ENCODE results near the gene CACNB1.

CACNB1 gene

DNA sequence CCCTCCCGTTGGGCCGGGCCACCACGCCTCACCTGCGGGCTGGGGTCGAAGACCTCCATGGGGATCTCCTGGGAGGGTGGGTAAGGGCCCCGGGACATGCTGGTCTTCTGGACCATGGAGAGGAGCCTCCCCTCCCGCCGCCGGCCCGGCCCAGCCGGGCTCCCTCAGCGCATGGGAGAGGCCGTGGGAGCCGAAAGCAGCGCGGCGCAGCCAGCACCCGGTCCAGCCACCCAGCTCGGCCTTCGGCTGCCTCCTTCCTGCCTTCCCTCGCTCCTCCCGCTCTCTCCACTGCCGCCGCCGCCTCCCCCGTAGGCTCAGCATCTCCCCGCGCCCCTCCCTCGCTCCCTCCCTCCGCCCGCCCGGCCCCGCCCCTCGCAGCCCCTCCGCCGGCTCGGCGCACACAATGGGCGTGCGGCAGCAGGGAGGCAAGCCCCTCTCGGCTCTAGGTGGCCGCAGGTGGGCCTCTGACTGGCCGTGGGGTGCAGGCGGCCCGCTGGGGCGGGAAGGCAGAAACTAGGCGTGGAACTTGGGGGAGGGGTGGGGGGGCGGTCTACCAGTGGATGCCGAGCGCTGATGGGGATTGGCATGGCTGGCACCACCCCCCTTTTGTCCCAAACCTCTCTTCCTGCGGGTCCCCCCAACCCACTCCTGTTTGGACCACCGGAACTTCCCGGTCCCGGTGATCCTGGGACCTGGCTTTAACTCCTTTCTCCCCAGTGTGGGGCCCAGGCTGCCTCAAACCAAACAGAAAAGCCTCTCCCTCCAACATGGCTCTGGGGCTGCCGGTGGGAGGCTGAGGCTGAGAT, at the start of gene CACNB1:
CACNB1 (minus strand) TSS at position 290 of the 806 bp plus-strand sequence; CDS start at position 116, 174 bp downstream.
- Histone ChIP-seq H2AFZ (ENCODE audit: low read length, unreplicated experiment) (peak within 1 kb of the TSS; percentile 61), H3K27ac (ENCODE audit: low read depth, low read length) (no peak within 1 kb of the TSS), H3K27me3 (ENCODE audit: insufficient read depth, low read length) (no peaks in the 10 kb centered on the region), H3K4me1 (ENCODE audit: control insufficient read depth, insufficient read depth, low read length, unreplicated experiment) (peaks cover 37% of the 10 kb centered on the region), H3K79me2 (ENCODE audit: control insufficient read depth, insufficient read depth, low read length, unreplicated experiment) (peaks cover 61% of the 10 kb centered on the region), H3K4me3 (ENCODE audit: low read depth, low read length) (peak within 1 kb of the TSS; percentile 95), H3K36me3 (ENCODE audit: insufficient read depth, low read length) (peaks cover 17% of the 10 kb centered on the region; the same call in 1 of the 2 replicates)

DNA sequence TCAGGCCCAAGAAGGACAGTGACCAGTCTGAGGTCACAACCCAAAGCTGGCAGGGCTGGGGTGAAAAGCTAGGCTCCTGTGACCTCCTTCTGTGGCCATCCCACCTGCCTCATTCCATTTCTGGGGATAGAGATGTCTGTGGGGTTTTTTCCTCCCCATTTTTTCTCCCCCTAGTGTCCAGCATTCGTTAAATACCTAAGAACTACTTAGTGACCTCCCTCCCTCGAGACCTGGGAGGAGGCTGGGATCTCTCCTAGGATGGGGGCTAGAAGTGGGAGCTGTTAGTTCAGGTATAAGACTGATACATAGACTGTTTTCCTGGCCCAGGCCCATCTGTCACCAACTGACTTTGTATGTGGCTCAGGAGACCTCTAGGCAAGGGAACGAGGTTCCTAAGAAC, 48.8 kb upstream of the CACNB1 start:
- no peak overlapping the region for H2AFZ ChIP-seq (ENCODE audit: low read length, unreplicated experiment)
- H3K27ac ChIP-seq (ENCODE audit: low read depth, low read length), result no peak overlapping the region
- H3K4me3 ChIP-seq (ENCODE audit: low read depth, low read length), result no peak overlapping the region

DNA sequence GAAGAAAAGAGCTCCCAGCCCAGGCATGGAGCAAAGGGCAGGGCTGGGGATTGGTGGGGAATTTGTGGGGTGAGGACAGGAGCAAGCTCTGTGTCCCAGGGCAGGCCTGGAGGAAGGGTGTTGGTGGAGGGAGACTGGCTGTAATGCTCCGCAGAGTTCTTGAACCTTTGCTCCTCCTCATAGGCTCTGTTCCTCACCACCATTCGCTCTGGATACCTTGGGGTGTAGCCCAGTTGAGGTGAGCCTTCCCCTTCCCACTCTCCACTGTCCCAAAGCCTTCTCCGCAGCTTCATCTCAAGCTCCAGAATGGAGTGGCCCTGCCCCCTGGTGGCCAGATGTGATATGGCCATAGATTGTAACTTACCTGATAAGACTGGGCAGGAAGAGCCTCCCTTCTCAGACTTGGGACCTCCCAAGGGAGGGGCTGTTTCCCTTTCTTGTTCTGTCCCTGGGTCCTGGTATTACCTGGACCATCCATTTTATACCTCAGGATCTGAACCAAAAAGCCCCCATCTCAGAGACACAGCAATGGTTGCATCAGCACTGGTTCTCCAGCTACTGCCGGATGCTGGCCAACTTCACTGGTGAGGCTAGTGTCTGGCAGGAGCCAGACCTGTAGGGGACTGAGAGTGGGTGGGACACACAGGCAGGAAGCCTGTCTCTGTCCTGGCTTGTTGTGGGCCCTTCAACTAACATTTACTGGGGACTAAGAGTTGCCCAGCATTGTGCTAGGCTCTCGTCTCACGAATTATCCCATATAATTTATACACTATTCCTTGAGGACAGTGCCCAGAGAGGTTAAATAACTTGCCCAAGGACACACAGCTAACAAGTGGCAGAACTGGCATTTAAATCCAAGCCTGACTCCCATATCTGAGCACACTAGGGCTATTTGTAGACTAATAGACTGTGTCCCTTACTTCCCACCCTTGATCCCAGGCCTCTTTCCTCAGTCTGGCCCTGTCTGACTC, 47.4 kb upstream of the CACNB1 start:
- no peak overlapping the region for H3K27ac ChIP-seq (ENCODE audit: low read depth, low read length)
- H3K79me2 ChIP-seq (ENCODE audit: control insufficient read depth, insufficient read depth, low read length, unreplicated experiment), result no peaks in the 10 kb centered on the region
- H2AFZ ChIP-seq (ENCODE audit: low read length, unreplicated experiment), result no peak overlapping the region
- no peaks in the 10 kb centered on the region for H3K27me3 ChIP-seq (ENCODE audit: insufficient read depth, low read length)
- peaks cover 13% of the 10 kb centered on the region for H3K4me1 ChIP-seq (ENCODE audit: control insufficient read depth, insufficient read depth, low read length, unreplicated experiment)
- no peaks in the 10 kb centered on the region for H3K36me3 ChIP-seq (ENCODE audit: insufficient read depth, low read length)
- no peak overlapping the region for H3K4me3 ChIP-seq (ENCODE audit: low read depth, low read length)

More for the DNA sequence above, 48.8 kb upstream of the CACNB1 start:
- Histone ChIP-seq H3K27me3 (ENCODE audit: insufficient read depth, low read length) (no peaks in the 10 kb centered on the region), H3K36me3 (ENCODE audit: insufficient read depth, low read length) (no peaks in the 10 kb centered on the region), H3K4me1 (ENCODE audit: control insufficient read depth, insufficient read depth, low read length, unreplicated experiment) (peaks cover 13% of the 10 kb centered on the region), H3K79me2 (ENCODE audit: control insufficient read depth, insufficient read depth, low read length, unreplicated experiment) (no peaks in the 10 kb centered on the region)

DNA sequence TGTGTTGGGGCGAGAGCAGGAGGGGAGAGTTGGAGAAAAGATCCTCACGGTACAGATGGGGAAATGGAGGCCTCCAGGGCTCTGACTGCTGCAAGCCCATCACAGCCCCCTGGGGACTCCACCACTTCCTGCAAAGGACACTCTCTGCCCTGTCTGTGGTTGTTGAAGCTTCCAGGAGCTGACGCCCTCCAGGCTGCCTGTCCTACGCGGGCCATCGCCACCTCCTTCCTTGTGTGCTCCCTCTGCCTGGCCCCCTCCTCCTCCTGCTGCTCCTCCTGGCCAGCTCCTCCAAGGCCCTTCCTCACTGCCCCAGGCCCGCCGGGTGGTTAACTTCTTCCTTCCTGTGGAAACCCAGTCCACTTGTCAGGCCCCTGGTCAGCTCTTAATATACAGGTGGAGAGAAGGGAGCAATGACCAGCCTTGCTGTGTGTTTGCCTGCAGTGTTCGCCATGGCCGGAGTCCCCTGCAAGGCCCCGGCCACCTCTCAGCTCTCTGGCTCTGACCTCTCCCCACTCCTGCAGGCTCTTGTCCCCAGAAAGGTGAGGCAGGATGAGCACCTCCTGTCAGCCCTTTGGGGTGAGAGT, 46.6 kb upstream of the CACNB1 start:
- no peak overlapping the region for H3K27ac ChIP-seq (ENCODE audit: low read depth, low read length)
- H3K36me3 ChIP-seq (ENCODE audit: insufficient read depth, low read length), result no peaks in the 10 kb centered on the region
- peaks cover 16% of the 10 kb centered on the region for H3K4me1 ChIP-seq (ENCODE audit: control insufficient read depth, insufficient read depth, low read length, unreplicated experiment)
- no peak overlapping the region for H3K4me3 ChIP-seq (ENCODE audit: low read depth, low read length)
- H2AFZ ChIP-seq (ENCODE audit: low read length, unreplicated experiment), result no peak overlapping the region
- no peaks in the 10 kb centered on the region for H3K27me3 ChIP-seq (ENCODE audit: insufficient read depth, low read length)
- no peaks in the 10 kb centered on the region for H3K79me2 ChIP-seq (ENCODE audit: control insufficient read depth, insufficient read depth, low read length, unreplicated experiment)

DNA sequence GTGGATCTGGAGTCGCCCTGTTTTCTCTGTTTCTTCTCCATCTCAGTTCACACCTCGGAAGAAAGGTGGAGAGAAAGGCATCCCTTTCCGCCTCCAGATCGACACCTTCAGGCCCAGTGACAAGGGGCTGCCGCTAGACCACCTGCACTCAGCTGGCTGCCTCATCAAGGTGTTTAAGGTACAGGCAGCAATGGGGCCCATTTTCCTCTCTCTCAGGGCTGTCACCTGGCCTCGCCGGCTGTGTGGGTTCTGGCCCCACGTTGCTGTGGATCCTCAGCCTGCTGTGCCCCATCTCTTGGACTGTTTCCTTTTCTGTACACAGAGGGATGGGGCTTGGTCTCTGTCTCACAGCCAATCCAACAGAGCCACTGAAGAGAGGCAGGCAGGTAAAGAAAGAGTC, 45.7 kb upstream of the CACNB1 start:
- no peaks in the 10 kb centered on the region for H3K79me2 ChIP-seq (ENCODE audit: control insufficient read depth, insufficient read depth, low read length, unreplicated experiment)
- no peak overlapping the region for H2AFZ ChIP-seq (ENCODE audit: low read length, unreplicated experiment)
- peaks cover 24% of the 10 kb centered on the region for H3K4me1 ChIP-seq (ENCODE audit: control insufficient read depth, insufficient read depth, low read length, unreplicated experiment)
- H3K36me3 ChIP-seq (ENCODE audit: insufficient read depth, low read length), result no peaks in the 10 kb centered on the region
- no peak overlapping the region for H3K4me3 ChIP-seq (ENCODE audit: low read depth, low read length)
- H3K27ac ChIP-seq (ENCODE audit: low read depth, low read length), result no peak overlapping the region
- no peaks in the 10 kb centered on the region for H3K27me3 ChIP-seq (ENCODE audit: insufficient read depth, low read length)

DNA sequence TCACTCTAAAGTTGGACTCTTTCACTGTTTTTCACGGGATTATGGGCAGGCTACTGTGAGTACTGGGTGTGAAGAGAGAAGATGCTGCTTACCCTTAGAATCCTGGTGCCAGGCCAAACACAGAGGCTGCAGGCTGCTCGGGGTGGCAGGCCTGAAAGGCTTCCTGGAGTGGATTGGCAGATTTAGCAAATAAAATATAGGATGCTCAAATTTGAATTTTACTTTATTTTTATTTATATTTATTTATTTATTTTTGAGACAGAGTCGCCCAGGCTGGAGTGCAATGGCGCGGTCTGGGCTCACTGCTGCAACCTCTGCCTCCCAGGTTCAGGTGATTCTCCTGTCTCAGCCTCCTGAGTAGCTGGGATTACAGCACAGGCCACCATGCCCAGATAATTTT, 43.2 kb upstream of the CACNB1 start:
- Histone ChIP-seq H3K27me3 (ENCODE audit: insufficient read depth, low read length) (no peaks in the 10 kb centered on the region), H2AFZ (ENCODE audit: low read length, unreplicated experiment) (no peak overlapping the region), H3K79me2 (ENCODE audit: control insufficient read depth, insufficient read depth, low read length, unreplicated experiment) (no peaks in the 10 kb centered on the region), H3K4me3 (ENCODE audit: low read depth, low read length) (no peak overlapping the region), H3K27ac (ENCODE audit: low read depth, low read length) (no peak overlapping the region), H3K36me3 (ENCODE audit: insufficient read depth, low read length) (no peaks in the 10 kb centered on the region), H3K4me1 (ENCODE audit: control insufficient read depth, insufficient read depth, low read length, unreplicated experiment) (peaks cover 28% of the 10 kb centered on the region)

DNA sequence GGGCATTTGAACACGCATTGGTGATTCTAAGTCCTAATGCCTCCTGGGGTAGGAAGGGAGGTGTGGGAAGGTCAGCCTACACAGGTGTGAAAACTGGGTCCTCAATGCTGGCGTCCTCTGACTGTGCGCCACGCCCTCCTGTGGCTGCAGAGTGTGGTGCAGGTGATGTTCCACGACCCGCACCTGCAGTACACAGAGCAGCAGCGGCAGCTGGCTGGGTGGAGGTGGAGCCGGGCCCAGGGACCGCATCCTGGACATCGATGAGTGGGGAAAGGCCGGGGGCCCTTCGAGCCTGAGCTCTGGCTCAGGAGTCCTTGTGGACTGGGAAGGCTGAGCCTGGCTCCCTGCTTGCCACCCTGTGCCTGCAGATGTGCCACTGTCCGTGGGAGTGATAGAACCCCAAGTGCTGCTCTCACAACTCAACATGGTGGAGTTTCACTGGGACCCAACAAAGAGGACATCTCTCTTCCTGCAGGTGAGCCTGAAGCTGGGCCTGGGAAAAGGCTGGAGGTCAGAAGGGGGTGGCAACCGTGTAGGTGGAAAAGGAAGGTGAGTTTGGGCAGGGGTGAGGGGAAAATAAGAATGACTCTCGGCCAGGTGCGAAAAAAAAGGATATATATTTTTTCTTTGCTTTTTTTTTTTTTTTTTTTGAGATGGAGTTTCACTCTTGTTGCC, 42.3 kb upstream of the CACNB1 start:
- no peak overlapping the region for H2AFZ ChIP-seq (ENCODE audit: low read length, unreplicated experiment)
- peaks cover 25% of the 10 kb centered on the region for H3K4me1 ChIP-seq (ENCODE audit: control insufficient read depth, insufficient read depth, low read length, unreplicated experiment)
- no peak overlapping the region for H3K27ac ChIP-seq (ENCODE audit: low read depth, low read length)
- H3K27me3 ChIP-seq (ENCODE audit: insufficient read depth, low read length), result no peaks in the 10 kb centered on the region
- no peaks in the 10 kb centered on the region for H3K79me2 ChIP-seq (ENCODE audit: control insufficient read depth, insufficient read depth, low read length, unreplicated experiment)
- H3K4me3 ChIP-seq (ENCODE audit: low read depth, low read length), result no peak overlapping the region
- no peaks in the 10 kb centered on the region for H3K36me3 ChIP-seq (ENCODE audit: insufficient read depth, low read length)

DNA sequence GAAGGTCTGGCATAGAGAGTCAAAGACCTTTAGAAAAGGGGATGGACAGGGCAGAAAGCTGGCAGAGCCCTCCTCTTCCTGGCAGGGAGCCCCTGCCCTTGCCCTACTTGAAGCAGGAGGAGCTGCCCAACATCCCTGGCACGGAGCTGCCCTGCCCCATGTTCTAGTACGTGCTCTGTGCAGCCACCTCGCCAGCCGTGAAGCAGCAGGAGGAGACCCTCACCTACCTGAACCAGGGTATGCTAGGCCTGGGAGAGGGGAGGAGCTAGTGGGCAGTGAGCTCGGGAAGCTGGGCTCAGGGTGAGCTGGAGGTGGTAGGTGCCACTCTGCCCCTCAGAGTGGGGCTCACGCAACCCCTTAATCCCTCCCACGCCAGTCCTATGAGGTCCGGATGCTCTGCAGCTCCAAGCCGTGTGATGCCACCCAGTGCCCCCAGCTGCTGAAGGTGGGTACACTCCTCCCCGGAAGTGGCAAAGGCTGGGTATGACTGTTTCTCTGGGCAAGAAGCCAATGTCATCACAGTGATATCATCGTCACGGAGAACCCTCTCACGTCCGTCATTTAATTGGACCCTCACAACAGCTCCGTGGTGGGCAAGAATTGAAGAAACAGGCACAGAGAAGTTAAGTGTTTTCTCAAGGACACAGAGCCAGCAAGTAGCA, 41.0 kb upstream of the CACNB1 start:
- Histone ChIP-seq H3K4me3 (ENCODE audit: low read depth, low read length) (no peak overlapping the region), H2AFZ (ENCODE audit: low read length, unreplicated experiment) (no peak overlapping the region), H3K27me3 (ENCODE audit: insufficient read depth, low read length) (no peaks in the 10 kb centered on the region), H3K79me2 (ENCODE audit: control insufficient read depth, insufficient read depth, low read length, unreplicated experiment) (no peaks in the 10 kb centered on the region), H3K4me1 (ENCODE audit: control insufficient read depth, insufficient read depth, low read length, unreplicated experiment) (peaks cover 15% of the 10 kb centered on the region), H3K36me3 (ENCODE audit: insufficient read depth, low read length) (no peaks in the 10 kb centered on the region), H3K27ac (ENCODE audit: low read depth, low read length) (no peak overlapping the region)

DNA sequence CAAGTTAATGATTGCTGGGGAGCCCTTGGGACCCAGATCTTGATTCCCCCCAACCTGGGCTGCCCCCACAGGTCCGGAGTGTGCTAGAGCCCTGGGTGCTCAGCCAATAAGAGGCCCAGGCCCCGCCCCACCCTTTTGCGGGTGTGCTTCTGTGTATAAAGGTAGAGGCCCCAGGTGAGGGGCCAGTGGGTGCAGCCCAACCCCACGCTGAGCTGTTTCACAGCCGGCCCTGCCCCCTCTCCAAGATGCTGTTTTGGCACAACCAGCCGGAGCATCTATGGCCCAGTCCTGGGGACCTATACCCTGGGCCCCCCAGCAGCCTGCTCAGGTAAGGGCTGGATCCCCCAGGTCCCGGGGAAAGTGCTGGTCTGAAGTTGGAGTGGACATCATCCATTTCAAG, 40.1 kb upstream of the CACNB1 start:
- no peaks in the 10 kb centered on the region for H3K79me2 ChIP-seq (ENCODE audit: control insufficient read depth, insufficient read depth, low read length, unreplicated experiment)
- no peak overlapping the region for H3K4me3 ChIP-seq (ENCODE audit: low read depth, low read length)
- no peaks in the 10 kb centered on the region for H3K27me3 ChIP-seq (ENCODE audit: insufficient read depth, low read length)
- no peak overlapping the region for H2AFZ ChIP-seq (ENCODE audit: low read length, unreplicated experiment)
- H3K4me1 ChIP-seq (ENCODE audit: control insufficient read depth, insufficient read depth, low read length, unreplicated experiment), result peaks cover 15% of the 10 kb centered on the region
- no peak overlapping the region for H3K27ac ChIP-seq (ENCODE audit: low read depth, low read length)
- no peaks in the 10 kb centered on the region for H3K36me3 ChIP-seq (ENCODE audit: insufficient read depth, low read length)
